ACC112 (cell line): ENCODE measurements around the gene SLX1B.
"Not testable (repeated sequence)": the region's sequence is repeated elsewhere in the genome, so short reads cannot be mapped to it uniquely, and the experiment has no call there.

ENCODE experiments used
- H2AFZ ChIP-seq: fragments of 200-600 bp; sonication (generic); one replicate; pipeline ENCODE4 v1.6.0; 2017; ENCODE audit warnings: antibody characterized with exemption, low read length; ENCODE audit not compliant: unreplicated experiment
- H3K27ac ChIP-seq: fragments of 200-600 bp; sonication (generic); 2 replicates; pipeline ENCODE4 v1.5.1; 2014; ENCODE audit warnings: low read depth, mild to moderate bottlenecking, antibody characterized with exemption, low read length, moderate library complexity
- H3K27me3 ChIP-seq: fragments of 200-600 bp; sonication (generic); 2 replicates; pipeline ENCODE4 v1.6.1; 2014; ENCODE audit warnings: mild to moderate bottlenecking, antibody characterized with exemption, low read length, moderate library complexity, mixed read lengths; ENCODE audit not compliant: insufficient read depth
- H3K36me3 ChIP-seq: fragments of 200-600 bp; sonication (generic); 2 replicates; pipeline ENCODE4 v1.6.1; 2016; ENCODE audit warnings: mild to moderate bottlenecking, antibody characterized with exemption, low read length, moderate library complexity, mixed read lengths; ENCODE audit not compliant: insufficient read depth
- H3K4me1 ChIP-seq: fragments of 200-600 bp; sonication (generic); one replicate; pipeline ENCODE4 v1.6.1; 2016; ENCODE audit warnings: low read length, mixed read lengths; ENCODE audit not compliant: insufficient read depth, unreplicated experiment, control insufficient read depth
- H3K4me3 ChIP-seq: fragments of 200-600 bp; sonication (generic); 2 replicates; pipeline ENCODE4 v1.5.1; 2014; ENCODE audit warnings: mild to moderate bottlenecking, low read depth, low read length
- H3K79me2 ChIP-seq: fragments of 200-600 bp; sonication (generic); one replicate; pipeline ENCODE4 v1.6.0; 2016; ENCODE audit warnings: low read length; ENCODE audit not compliant: control insufficient read depth, unreplicated experiment, insufficient read depth

Gene SLX1B

GRCh38 chr16:29454269-29454668, at the start of gene SLX1B, which contains the start of gene BOLA2:
Gene SLX1B (plus strand): TSS chr16:29454533.
Gene BOLA2 (minus strand): TSS chr16:29454351. CDS start chr16:29454253, 98 bp downstream.
- H3K79me2 ChIP-seq, H3K4me1 ChIP-seq, H3K27me3 ChIP-seq, H3K36me3 ChIP-seq, H3K4me3 ChIP-seq, H3K27ac ChIP-seq, H2AFZ ChIP-seq: not testable (repeated sequence)

- H3K27ac ChIP-seq: peak overlapping the region; percentile 26; the same call in 1 of the 2 replicates
- not testable (repeated sequence) for H3K36me3 ChIP-seq, H3K79me2 ChIP-seq, H3K4me3 ChIP-seq, H3K27me3 ChIP-seq, H3K4me1 ChIP-seq, H2AFZ ChIP-seq
Observed at GRCh38 chr16:29405249-29405648, 49.1 kb upstream of the SLX1B start.

- not testable (repeated sequence) for H3K4me1 ChIP-seq, H3K4me3 ChIP-seq, H3K36me3 ChIP-seq, H3K27ac ChIP-seq, H3K79me2 ChIP-seq, H3K27me3 ChIP-seq, H2AFZ ChIP-seq
Observed at GRCh38 chr16:29423587-29423986, 30.7 kb upstream of the SLX1B start.

GRCh38 chr16:29425390-29425789, 28.9 kb upstream of the SLX1B start:
- H3K27me3 ChIP-seq, H3K79me2 ChIP-seq, H3K36me3 ChIP-seq, H3K4me1 ChIP-seq, H2AFZ ChIP-seq, H3K27ac ChIP-seq, H3K4me3 ChIP-seq: not testable (repeated sequence)

- not testable (repeated sequence) for H3K79me2 ChIP-seq, H3K27ac ChIP-seq, H3K36me3 ChIP-seq, H3K4me1 ChIP-seq, H2AFZ ChIP-seq, H3K4me3 ChIP-seq, H3K27me3 ChIP-seq
Observed at GRCh38 chr16:29453754-29454153, 579 bp upstream of the SLX1B start.

GRCh38 chr16:29454828-29455227, 495 bp downstream of the SLX1B start:
- not testable (repeated sequence) for H3K36me3 ChIP-seq, H3K27me3 ChIP-seq, H2AFZ ChIP-seq, H3K4me3 ChIP-seq, H3K79me2 ChIP-seq, H3K4me1 ChIP-seq, H3K27ac ChIP-seq

- not testable (repeated sequence) for H3K79me2 ChIP-seq, H3K27ac ChIP-seq, H3K4me1 ChIP-seq, H2AFZ ChIP-seq, H3K4me3 ChIP-seq, H3K36me3 ChIP-seq, H3K27me3 ChIP-seq
Observed at GRCh38 chr16:29457660-29458059, 3.3 kb downstream of the SLX1B start.

- not testable (repeated sequence) for H3K4me3 ChIP-seq, H2AFZ ChIP-seq, H3K36me3 ChIP-seq, H3K4me1 ChIP-seq, H3K27ac ChIP-seq, H3K27me3 ChIP-seq, H3K79me2 ChIP-seq
Observed at GRCh38 chr16:29459706-29460646, 5.6 kb downstream of the SLX1B start, which contains the start of gene SULT1A4. Gene SULT1A4 (plus strand): TSS chr16:29459913. CDS start chr16:29461386, 1,473 bp downstream.

- not testable (repeated sequence) for H3K27ac ChIP-seq, H3K36me3 ChIP-seq, H3K79me2 ChIP-seq
Observed at GRCh38 chr16:29460647-29461030, 6.3 kb downstream of the SLX1B start.

GRCh38 chr16:29465985-29466824, 11.9 kb downstream of the SLX1B start:
- not testable (repeated sequence) for H3K27me3 ChIP-seq, H3K27ac ChIP-seq, H3K4me1 ChIP-seq, H3K4me3 ChIP-seq, H3K36me3 ChIP-seq, H3K79me2 ChIP-seq, H2AFZ ChIP-seq

More at GRCh38 chr16:29460647-29461030, 6.3 kb downstream of the SLX1B start:
- H3K4me3 ChIP-seq, H3K27me3 ChIP-seq, H3K4me1 ChIP-seq, H2AFZ ChIP-seq: not testable (repeated sequence)
